Skin epidermis (tissue), 12 donors: Measurements from ENCODE around the gene ANLN.
"Not testable (repeated sequence)": the region's sequence is repeated elsewhere in the genome, so short reads cannot be mapped to it uniquely, and the experiment has no call there.

Source experiments
- H3K27ac ChIP-seq, 21 experiments: fragments of 200-600 bp; sonication (generic) in 11 of 21; one replicate each; pipeline ENCODE4 v1.5.0; 2020; ENCODE audit warnings: mild to moderate bottlenecking in 3 of 21, inconsistent platforms in 2 of 21, moderate library complexity in 2 of 21
- H3K4me3 ChIP-seq, 7 experiments: fragments of 200-600 bp; sonication (generic) in 2 of 7; one replicate each; pipeline ENCODE4 v1.5.0; 2020; ENCODE audit warnings: inconsistent platforms in 2 of 7, mild to moderate bottlenecking in 2 of 7, moderate library complexity in 1 of 7

ANLN gene

DNA sequence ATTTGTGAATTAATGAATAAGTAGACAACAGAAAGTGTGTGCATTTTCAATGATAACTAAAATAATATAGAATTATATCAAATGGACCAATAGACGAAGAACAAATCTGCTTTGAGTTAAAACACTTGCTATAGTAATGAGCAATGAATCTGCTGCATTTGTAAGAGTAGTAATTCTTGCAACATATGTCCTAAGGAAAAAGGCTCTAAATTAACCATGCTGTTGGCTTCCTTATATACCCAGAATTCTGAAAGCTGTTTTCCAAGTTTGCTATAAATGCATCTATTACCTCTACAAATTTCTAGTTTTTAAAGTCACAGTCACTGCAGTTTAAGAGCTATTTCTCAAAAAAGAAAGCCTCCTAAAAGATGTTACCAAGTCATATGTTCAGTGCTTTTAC, 20.5 kb upstream of the ANLN start:
- no peak overlapping the region for H3K27ac ChIP-seq
- no peak overlapping the region for H3K4me3 ChIP-seq

DNA sequence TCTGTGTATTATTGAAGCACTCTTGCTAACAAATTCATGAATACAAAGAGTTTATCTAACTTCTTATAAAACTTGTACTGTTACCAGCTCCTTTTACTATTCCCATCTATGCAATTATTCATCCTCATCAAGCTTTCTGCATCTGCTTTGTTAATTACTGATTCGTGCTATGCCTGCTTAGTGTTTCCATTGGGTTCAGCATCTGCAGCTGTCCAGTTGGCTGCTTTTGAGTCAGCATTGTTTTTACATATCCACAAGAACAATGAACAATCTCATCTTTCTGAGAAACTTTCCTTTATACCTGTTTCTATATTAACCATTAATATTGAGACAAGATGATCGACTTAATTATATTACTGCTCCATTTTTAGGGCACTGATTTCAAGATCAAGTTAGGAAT, 19.6 kb upstream of the ANLN start:
- Histone ChIP-seq H3K27ac (no peak overlapping the region), H3K4me3 (no peak overlapping the region)

DNA sequence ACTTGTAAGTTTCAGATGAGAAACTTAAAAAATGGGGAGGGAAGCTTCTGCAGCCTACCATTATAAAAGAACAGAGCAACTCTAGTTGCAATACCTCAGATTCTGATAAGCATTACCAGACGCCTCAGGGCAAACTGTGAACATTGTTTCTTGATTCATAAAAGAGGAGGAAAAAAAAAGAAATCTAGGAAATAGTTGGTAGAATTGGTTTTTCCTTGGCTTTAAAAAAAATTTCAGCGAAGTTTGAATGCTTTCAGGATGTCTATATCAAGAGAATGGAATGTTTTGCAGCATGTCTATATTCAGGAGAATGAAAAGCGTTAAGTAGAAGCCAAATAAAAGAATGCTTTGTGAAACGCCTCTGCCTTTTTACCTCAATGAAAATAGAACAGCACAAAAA, 17.5 kb upstream of the ANLN start:
- Histone ChIP-seq H3K27ac (no peak overlapping the region), H3K4me3 (no peak overlapping the region)

DNA sequence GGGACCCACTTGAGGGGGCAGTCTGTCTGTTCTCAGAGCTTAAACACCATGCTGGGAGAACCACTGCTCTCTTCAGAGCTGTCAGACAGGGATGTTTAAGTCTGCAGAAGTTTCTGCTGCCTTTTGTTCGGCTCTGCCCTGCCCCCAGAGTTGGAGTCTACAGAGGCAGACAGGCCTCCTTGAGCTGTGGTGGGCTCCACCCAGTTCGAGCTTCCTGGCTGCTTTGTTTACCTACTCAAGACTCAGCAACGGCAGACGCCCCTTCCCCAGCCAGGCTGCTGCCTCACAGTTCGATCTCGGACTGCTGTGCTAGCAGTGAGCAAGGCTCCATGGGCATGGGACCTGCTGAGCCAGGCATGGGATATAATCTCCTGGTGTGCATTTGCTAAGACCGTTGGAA, 11.1 kb upstream of the ANLN start:
- H3K27ac ChIP-seq, H3K4me3 ChIP-seq: not testable (repeated sequence)

DNA sequence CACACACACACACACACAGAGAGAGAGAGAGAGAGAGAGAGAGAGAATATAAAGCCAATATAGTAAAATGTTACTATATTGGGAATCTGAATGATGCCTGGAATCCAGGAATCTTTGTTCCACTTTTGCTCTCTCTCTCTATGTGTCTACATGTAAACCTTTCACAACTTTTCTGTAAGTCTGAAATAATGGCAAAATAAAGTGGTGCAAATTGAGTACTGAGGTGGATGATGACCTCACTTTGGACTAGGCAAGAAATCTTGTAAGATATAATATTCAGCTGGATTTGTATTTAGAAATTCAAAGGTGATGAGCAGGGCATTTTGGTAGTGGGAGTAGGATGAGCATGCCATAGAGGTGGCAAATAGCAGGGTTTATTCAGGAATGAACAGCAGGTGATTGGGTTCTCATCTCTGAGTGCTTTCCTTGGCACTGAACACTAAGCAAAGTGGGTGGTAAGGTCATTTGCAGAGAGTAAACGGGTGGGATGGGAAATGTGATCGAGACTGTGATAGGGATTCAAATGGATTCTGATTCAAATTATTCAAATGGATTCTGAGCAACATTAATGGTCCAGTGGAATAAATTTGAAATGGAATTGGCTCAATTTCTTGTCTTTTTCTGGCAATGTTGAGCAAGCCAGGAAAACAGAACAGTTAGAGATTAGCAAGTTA, 9.7 kb upstream of the ANLN start:
- no peak overlapping the region for H3K27ac ChIP-seq

DNA sequence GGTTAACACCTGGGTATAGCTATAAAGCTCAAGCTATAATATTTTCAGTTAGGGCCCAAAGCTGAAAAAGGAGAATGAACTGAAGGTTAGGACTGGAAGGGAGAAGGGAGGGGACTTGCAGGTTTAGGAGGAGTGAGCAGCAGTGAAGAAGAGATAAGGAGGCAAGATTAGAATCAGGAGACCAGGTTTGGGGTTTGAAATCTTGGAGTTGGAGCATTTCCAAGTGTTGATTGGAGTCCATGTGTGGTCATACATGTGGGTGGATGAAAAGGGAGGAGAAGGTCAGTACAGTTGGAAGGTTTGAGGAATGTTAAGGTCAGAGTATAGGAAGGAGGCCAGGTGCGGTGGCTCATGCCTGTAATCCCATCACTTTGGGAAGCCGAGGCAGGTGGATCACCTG, 8.6 kb upstream of the ANLN start:
- Histone ChIP-seq H3K27ac (no peak overlapping the region), H3K4me3 (no peak overlapping the region)

More for the DNA sequence above, 9.7 kb upstream of the ANLN start:
- no peak overlapping the region for H3K4me3 ChIP-seq

DNA sequence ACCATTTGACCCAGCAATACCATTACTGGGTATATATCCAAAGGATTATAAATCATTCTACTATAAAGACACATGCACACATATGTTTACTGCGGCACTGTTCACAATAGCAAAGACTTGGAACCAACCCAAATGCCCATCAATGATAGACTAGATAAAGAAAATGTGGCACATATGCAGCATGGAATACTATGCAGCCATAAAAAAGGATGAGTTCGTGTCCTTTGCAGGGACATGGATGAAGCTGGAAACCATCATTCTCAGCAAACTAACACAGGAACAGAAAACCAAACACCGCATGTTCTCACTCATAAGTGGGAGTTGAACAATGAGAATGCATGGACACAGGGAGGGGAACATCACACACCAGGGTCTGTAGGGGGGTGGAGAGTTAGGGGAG, 6.4 kb upstream of the ANLN start:
- not testable (repeated sequence) for H3K4me3 ChIP-seq, H3K27ac ChIP-seq

DNA sequence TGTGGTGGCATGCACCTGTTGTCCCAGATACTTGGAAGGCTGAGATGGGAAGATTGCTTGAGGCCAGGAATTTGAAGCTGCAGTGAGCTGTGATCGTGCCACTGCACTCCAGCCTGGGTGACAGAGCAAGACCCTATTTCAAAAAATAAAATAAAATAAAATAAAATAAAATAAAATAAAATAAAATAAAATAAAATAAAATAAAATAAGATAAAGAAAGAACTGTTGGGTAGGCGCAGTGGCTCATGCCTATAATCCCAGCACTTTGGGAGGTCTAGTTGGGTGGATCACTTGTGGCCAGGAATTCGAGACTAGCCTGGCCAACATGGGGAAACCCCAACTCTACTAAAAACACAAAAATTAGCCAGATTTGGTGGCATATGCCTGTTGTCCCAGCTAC, 4.0 kb upstream of the ANLN start:
- not testable (repeated sequence) for H3K27ac ChIP-seq, H3K4me3 ChIP-seq

DNA sequence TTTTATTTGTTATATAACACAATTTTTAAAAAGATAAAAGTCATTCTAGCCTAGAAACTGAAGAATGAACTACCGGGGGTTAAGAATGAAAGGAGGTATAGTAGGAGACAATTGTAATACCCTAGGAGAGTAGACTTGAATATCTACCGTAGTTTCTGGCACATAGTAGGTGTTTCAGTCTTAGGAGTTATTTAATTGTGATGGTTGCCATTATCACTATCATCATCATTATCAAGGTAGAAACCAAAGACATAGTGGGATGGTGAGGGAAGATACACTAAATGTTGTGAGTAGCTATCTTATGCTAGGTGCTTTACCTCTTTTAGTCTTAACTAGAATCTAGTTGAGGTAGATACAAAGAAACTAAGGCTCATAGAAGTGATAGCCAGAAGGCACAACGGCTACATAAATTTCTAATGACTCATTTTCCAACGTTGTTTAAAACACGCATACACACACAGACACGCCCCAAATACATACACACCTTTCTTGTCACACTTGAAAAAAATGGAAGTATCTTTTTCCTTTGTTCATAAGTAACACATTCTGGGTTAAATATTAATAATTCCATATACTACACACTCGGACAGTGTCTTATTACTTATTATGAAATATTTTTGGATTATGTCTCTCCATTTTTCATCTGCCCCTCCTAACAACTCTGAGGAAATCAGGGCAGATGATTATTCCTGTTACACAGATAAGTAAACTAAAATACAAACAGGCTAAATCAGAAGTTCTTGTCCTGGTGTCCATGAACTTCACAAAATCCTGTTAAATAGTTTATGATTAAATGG, 2.0 kb upstream of the ANLN start:
- no peak overlapping the region for H3K4me3 ChIP-seq
- peak overlapping the region in 11 of 21 experiments; percentile 9 to 79 (median 66) for H3K27ac ChIP-seq

DNA sequence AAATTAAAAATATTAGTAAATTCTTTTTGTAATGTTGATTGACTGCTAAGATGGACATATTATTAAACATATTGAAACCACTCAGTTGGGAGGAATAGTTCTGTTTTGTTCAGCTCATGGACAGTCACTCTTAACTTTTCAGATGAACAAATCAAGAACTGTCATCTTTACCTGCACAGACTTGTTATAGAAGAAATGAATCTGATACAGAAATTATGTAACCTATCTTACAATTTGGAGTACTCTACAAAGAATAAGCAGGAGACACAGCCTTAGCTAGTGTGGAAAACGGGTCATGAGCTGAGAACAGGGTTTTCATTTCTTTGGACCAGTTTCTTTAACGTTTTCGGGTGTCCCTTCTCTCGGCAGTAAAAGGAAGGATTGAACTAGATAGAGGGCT, 1.2 kb upstream of the ANLN start:
- Histone ChIP-seq H3K4me3 (no peak overlapping the region), H3K27ac (peak overlapping the region in 14 of 21 experiments; percentile 9 to 79 (median 66))

DNA sequence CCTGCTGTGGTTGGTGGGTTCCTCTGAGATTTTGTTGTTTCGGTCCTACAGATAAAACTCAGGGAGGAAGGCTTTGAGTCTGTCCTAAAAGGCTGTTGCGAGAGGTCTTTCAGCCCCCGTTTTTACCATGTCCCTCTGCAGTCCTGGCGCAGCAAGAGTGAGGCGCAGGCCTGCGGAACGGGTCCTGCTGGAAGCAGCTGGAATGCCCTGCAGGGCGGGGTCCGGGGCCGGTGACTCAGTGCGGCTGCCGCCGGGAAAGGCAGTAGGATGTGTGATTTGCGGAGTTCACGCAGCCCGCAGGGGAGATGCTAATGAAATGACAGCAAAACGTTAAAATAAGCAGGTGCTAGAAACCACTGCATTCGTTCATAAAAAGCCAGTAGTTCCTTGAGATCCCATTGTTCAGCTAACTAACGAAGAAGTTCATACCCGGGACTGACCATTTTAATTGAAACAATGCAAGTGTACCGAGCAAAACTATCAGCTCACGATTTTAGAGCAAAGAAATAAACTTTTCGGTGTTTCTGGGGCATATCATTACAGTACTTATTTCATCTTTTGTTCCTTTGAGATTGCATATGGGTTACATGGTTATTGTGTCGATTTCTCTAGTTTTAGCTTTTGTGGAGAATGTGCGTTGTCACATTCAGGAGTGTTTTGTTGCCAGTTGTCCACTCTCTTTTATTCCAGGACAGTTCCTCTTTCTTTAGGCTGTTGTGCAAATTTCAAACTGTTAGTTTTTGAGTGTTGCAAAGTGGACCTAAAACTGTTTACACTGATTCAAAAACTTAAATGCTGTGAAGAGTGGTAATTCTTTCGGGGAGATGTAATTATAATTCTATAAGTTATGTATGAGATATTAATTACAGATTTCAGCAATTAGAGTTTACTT, 783 bp downstream of the ANLN start:
- Histone ChIP-seq H3K27ac (peak overlapping the region in 17 of 21 experiments; percentile 16 to 76 (median 46)), H3K4me3 (peak overlapping the region; percentile 57 to 93 (median 74))

DNA sequence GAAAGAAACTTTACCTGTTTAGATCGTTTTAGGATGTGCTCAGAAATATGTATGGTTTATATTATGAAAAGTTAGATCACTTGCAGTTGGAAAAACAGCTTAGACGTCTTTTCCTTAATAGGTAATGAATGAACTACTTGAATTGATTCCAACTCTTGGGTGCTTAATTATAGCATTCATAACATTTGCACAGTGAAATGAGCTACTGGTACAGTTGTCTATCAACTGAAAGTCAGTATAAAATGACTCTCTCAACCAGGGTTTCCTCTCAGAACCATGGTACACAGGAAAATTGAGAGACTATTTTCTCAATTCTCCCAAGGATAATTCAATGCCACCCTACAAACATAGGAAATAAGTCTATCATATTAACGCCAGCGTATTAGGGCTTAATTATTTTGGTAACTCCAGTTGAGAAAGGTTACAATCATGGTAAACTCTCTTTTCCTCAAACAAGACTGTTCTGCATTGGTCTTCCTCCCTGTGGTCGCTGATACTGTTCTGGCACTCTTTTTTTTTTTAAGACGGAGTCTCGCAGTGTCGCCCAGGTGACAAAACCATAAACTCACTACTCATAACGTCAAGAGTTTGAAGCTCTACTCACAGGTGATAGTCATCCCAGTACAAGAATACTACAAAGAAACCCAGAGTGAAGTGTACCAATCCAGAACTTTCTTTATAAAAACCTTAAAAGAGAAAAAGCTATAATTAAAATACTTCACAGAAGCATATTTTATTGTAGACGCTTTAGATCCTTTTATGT, 2.0 kb downstream of the ANLN start:
- Histone ChIP-seq H3K4me3 (peak overlapping the region in 2 of 7 experiments; percentile 57 to 93), H3K27ac (peak overlapping the region in 1 of 21 experiments; percentile 4)

DNA sequence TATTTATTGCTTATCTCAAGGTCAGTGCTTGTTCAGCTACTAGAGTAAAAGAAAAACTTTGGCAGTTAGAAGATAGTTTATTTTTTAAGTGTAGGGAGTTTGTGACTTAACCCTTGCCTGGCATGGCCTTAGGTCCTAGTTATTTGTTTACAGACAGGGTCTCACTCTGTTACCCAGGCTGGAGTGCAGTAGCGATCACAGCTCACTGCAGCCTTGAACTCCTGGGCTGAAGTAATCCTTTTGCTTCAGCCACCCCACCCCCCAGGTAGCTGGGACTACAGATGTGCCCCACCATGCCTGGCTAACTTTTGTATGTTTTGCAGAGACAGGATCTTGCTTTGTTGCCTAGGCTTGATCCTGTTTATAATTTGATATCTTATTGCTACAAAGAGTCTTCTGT, 4.2 kb downstream of the ANLN start:
- no peak overlapping the region for H3K4me3 ChIP-seq
- H3K27ac ChIP-seq: peak overlapping the region in 1 of 21 experiments; percentile 52

DNA sequence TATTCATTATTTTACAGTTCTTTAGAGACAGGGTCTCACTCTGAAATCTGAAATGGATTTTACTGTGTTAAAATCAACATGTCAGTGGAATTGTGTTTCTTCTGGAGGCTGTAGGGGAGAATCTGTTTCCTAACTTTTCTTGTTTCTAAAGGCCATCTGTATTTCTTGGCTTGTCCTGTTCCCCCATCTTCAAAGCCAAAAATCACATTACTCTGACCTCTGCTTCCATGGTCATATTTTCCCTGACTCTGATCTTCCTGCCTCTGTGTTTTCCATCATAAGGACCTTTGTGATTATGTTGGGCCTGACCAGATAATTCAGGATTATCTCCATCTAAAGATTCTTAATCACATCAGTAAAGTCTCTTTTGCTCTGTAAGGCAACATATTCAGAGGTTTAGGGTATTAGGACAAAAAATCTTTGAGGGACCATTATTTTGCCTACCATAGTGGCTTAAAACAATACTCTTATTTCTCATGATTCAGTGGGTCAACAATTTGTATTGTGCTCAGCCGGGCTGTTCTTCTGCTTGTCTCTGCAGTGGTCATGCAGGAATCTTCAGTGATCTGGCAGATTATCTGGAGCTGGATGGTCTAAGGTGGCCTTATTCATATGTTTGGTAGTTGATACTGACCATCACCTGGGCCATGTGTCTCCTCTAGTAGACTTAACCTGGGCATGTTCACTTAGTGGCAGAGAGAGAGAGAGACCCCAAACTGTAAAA, 5.7 kb downstream of the ANLN start:
- no peak overlapping the region for H3K4me3 ChIP-seq
- no peak overlapping the region for H3K27ac ChIP-seq

DNA sequence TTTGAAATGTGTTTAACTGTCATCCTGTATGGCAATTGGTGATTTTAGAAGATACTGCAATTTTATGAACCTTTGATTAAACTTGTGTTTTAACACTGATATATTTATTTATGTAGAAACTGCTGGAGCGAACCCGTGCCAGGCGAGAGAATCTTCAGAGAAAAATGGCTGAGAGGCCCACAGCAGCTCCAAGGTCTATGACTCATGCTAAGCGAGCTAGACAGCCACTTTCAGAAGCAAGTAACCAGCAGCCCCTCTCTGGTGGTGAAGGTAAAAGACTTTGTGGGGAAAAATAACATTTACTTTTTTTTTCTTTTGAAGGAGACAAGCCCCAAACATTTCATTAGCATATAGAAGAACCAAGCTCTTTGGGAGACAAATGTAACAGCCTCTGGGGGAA, 6.5 kb downstream of the ANLN start:
- no peak overlapping the region for H3K4me3 ChIP-seq
- H3K27ac ChIP-seq: no peak overlapping the region

DNA sequence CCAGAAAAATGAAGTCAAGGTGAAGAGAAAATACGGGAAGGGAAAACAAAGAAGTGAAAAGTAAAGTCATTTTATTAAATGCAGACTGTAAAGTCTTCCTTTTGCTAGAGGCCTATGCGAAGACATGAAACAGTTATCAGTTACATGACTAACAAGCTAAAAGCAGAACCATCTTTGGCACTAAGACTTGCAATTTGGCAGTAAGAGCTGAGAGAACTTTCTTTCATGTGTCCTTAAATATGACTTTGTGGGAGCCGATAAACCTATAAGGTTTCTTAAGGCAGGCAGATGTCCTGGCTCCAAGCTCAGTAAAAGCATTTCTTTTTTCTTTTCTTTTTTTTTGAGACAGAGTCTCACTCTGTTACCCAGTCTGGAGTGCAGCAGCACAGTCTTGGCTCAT, 10.4 kb downstream of the ANLN start:
- no peak overlapping the region for H3K27ac ChIP-seq
- H3K4me3 ChIP-seq: no peak overlapping the region

DNA sequence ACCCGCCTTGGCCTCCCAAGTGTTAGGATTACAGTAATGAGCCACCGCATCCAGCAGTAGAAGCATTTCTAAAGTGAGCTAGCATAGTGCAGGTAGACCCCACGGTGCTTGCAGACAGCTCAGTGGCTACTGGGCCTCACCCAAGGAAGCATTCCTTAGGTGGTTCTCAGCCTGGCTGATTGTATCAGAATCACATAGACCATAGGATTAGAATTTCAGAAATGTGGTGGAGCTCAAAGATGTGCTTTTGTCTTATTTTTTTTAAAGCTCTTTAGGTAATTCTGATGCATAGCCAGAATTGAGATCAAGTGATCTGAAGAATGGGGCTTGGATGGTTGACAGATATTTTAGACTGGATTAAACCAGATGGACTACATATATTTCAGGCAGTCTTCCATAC, 10.9 kb downstream of the ANLN start:
- no peak overlapping the region for H3K27ac ChIP-seq
- no peak overlapping the region for H3K4me3 ChIP-seq

DNA sequence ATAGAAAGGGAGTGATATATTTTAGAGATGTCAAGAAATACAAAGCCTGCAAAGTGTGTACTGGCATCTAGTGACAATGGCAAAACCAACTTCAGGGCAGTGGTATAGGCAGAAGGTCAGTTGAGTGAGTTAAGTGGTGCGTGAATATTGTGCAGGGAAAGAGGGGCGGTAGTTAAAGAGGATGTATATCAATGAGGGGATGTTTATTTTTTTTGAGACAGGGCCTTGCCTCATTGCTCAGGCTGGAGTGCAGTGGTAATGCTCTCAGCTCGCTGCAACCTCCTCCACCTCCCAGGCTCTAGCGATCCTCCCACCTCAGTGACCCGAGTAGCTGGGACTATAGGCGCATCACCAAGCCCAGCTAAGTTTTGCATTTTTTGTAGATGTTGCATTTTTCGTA, 13.8 kb downstream of the ANLN start:
- H3K27ac ChIP-seq: no peak overlapping the region
- no peak overlapping the region for H3K4me3 ChIP-seq
